GM19025 (cell line): ENCODE data around the gene HAT1.

ENCODE experiments used
- ATAC-seq: cut with Tn5 transposase; IDR thresholded peaks from one replicate; pipeline ENCODE4 v1.9.1; 2021; ENCODE audit warnings: mild to moderate bottlenecking, low read depth, moderate library complexity; ENCODE audit not compliant: unreplicated experiment

HAT1 gene

DNA sequence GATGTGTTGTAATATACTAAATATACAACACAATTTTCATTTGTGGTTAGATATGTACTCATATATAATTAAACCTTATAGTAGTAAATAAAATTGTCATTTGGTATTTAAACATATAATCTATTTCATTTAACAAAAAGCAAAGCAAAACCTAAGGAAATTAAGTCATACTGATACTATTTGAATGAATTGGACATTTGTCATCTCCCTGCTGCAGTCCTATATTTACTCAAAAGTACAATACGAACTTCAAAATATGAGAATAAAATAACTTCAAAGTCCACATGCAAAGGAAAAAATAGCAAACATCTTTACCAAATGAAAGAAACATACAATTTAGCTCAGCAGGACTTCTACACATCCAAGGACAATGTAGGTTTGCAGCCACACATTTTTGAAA is 11.8 kb upstream of the HAT1 start:
- ATAC-seq = no peak

- no peak for ATAC-seq
Observed at GRCh38 chr2:171913517-171913916, 8.7 kb upstream of the HAT1 start.

DNA sequence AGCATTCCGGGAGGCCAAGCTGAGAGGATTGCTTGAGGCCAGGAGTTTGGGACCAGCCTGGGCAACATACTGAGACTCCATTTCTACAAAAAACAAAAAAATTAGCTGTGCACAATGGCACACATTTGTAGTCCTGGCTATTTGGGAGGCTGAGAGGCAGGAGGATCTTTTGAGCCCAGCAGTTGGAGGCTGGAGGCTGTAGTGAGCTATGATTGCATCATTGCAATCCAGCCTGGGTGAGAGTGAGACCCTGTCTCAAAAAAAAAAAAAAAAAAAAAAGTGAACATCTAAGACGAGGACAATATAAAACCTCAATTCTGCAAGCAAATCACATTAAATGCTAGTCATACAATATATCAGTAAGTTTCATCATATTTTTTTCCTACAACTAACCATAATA is 2.8 kb upstream of the HAT1 start:
- no peak for ATAC-seq

DNA sequence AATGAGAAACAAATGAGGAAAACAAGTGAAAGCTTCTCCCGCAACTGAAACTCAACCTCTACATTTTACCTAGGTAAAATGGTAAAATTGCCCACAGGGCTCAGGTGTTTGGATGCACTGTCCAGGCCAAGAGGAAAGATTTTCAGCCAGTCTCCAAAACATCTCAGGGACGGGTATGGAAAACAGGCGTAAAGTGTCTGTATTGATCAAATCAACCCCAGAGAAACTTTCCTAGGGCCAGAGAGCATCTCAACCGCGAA is 361 bp upstream of the HAT1 start:
- peak; percentile 2 for ATAC-seq

- ATAC-seq = no peak
Observed at GRCh38 chr2:171923206-171923605, 945 bp downstream of the HAT1 start.

DNA sequence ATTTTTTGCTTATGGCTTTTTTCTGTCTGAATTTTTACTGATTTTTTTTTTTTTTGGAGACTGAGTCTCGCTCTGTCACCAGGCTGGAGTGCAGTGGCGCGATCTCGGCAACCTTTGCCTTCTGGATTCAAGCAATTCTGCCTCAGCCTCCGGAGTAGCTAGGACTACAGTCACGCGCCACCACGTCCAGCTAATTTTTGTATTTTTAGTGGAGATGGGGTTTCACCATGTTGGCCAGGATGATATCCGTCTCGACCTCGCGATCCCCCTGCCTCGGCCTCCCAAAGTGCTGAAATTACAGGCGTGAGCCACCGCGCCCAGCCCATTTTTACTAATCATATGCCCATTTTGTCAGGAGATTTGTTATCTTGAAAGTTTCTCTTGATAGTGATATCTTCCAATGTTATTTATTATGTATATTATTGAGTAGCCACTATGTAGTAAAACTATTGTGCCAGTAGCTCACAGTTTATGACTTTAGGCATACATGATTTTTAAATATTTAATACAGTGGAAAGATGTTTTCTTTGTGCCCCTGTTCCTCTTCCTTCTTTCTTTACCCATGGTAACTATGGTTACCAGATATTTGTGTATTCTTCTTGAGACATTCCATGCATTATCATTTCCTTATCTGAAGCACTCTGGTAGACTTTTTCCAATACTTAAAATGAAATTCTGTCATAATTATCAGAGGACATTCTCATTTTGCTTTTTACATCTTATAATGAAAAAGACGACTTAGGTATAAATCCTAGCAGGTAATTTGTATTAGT is 2.1 kb downstream of the HAT1 start:
- no peak for ATAC-seq

DNA sequence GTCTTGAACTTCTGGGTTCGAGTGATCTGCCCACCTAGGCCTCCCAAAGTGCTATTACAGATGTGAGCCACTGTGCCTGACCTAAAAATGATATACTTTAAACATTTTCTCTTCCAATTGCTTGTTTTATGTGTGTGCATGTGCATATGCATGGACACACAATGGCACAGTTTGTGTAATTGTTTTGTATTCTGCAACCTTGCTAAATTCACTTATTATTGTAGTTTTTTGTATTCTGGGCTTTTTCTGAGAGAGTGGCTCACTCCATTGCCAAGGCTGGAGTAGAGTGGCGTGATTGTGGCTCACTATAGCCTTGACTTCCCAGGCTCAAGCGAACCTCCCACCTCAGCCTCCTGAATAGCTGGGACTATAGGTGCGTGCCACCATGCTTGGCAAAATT is 8.1 kb downstream of the HAT1 start:
- no peak for ATAC-seq

GRCh38 chr2:171939058-171939742 is 16.9 kb downstream of the HAT1 start:
- ATAC-seq = no peak

GRCh38 chr2:171939743-171940071 is 17.4 kb downstream of the HAT1 start:
- no peak for ATAC-seq

- no peak for ATAC-seq
Observed at GRCh38 chr2:171941316-171941699, 19.0 kb downstream of the HAT1 start.

GRCh38 chr2:171943869-171944268 is 21.6 kb downstream of the HAT1 start:
- ATAC-seq = no peak

- no peak for ATAC-seq
Observed at GRCh38 chr2:171952276-171952675, 30.0 kb downstream of the HAT1 start.

- ATAC-seq = no peak
Observed at GRCh38 chr2:171952748-171953147, 30.5 kb downstream of the HAT1 start.

- no peak for ATAC-seq
Observed at GRCh38 chr2:171956135-171956825, 34.0 kb downstream of the HAT1 start.

- ATAC-seq = no peak
Observed at GRCh38 chr2:171957061-171957460, 34.8 kb downstream of the HAT1 start.

DNA sequence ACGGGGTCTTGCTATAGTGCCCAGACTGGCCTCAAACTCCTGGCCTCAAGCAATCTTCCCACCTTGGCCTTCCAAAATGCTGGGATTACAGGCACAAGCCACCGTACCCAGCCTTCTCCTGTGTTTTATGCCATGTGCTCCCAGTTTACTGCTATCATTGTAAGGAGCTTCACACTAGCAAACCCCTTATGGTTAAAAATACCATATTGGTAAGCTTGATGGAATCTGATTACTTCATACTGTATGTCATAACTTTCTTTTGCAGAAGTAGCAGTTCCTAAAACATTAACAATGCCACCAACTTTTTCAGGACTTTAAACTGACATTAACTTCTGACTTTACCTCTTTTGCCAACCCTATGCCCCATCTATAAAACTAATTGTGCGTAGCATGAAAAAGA is 36.2 kb downstream of the HAT1 start:
- ATAC-seq = no peak

DNA sequence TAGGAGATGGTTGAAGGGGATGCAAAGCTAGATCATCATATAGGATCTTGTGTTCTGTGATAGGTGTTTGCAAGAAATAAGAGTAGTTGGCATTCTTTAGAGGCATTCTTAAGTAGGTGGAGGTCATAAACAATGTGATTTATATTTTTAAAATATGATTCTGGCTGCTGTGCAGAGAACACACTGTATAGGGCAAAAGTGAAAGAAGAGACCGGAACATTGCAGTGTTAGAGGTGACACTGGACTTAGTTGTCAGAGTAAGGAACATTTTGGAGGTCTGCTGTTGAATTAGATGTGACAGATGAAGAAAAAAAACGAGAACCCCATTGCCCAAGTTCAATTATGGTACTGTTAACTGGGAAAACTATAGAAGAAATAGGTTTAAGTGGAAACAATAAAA is 37.7 kb downstream of the HAT1 start:
- ATAC-seq = no peak

DNA sequence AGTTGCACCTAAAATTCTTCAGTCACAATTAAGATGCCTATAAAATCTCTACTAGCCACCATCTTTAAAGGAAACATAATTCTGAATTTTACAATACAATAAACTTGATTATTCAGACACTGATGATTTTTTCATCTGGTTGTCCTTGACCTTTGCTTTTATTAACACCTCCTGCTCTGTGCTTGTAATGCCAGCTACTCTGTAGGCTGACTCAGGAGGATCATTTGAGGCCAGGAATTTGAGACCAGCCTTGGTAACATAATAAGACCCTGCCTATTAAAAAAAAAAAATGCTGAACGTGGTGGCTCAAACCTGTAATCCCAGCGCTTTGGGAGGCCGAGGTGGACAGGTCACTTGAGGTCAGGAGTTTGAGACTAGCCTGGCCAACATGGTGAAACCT is 38.3 kb downstream of the HAT1 start:
- no peak for ATAC-seq

GRCh38 chr2:171963198-171963597 is 40.9 kb downstream of the HAT1 start:
- no peak for ATAC-seq

GRCh38 chr2:171964308-171964707 is 42.0 kb downstream of the HAT1 start:
- no peak for ATAC-seq

DNA sequence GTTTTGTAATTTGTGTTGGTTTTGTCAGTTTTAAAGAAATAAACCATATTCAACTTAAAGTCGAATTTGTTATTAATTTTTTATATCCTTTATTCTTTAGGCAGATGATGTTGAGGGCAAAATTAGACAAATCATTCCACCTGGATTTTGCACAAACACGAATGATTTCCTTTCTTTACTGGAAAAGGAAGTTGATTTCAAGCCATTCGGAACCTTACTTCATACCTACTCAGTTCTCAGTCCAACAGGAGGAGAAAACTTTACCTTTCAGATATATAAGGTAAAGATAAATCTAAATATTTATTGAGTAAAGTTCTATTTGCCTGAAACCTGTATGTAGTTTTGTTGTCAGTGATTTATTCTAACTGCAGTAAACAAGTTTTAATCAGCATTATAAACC is 43.0 kb downstream of the HAT1 start:
- no peak for ATAC-seq

DNA sequence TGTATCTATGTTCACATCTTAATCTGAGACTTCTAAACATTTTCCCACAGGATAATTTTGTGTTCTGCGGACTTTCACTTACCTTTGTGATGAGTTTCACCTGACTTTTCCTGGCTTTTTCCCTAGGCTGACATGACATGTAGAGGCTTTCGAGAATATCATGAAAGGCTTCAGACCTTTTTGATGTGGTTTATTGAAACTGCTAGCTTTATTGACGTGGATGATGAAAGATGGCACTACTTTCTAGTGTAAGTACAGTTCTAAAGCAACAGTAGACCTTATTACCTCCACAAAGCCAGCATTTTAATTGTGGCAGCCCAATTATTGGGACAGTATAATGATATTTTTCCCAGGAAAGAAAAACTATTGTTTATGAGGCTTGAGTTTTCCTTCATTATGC is 43.4 kb downstream of the HAT1 start:
- no peak for ATAC-seq
